Tibial nerve (tissue), 4 donors: Measurements from ENCODE around the gene TAMM41. TPM values are rescaled to one million over a fixed set of nuclear protein-coding genes. Genes with fewer than 3 reads are reported as not detected.

ENCODE experiments used
- DNase-seq, 2 donors: peaks; one replicate each; pipeline ENCODE4 v3.0.0-alpha.2; 2019; ENCODE audit warnings: low spot score in 2 of 2
- H3K27ac ChIP-seq, 4 donors: fragments of 200-600 bp; sonication (generic) in 3 of 4; one replicate each; pipeline ENCODE4 v1.5.1; 2017 to 2019; ENCODE audit warnings: mild to moderate bottlenecking in 1 of 4
- H3K27me3 ChIP-seq, 2 donors: fragments of 200-600 bp; sonication (generic) in 1 of 2; one replicate each; pipeline versions ENCODE4 v1.5.1 to v1.6.0; 2017 to 2019
- H3K36me3 ChIP-seq, 3 donors: fragments of 200-600 bp; sonication (generic); one replicate each; pipeline ENCODE4 v1.5.1; 2018 to 2019
- H3K4me1 ChIP-seq, 4 donors: fragments of 200-600 bp; sonication (generic) in 3 of 4; one replicate each; pipeline ENCODE4 v1.5.1; 2017 to 2019
- H3K4me3 ChIP-seq, 4 donors: fragments of 200-600 bp; sonication (generic) in 3 of 4; one replicate each; pipeline ENCODE4 v1.5.1; 2017 to 2019; ENCODE audit warnings: mild to moderate bottlenecking in 1 of 4, moderate library complexity in 1 of 4
- H3K9me3 ChIP-seq, 4 donors: fragments of 200-600 bp; sonication (generic) in 3 of 4; one replicate each; pipeline ENCODE4 v1.5.1; 2017 to 2019
- CTCF ChIP-seq, 5 experiments: fragments of 200-600 bp in 3 of 5; fragments of 450-650 bp in 2 of 5; sonication (generic) in 3 of 5; IDR thresholded peaks; one replicate each; pipeline ENCODE4 v1.5.1; 2016 to 2019; ENCODE audit warnings: antibody characterized with exemption in 5 of 5, mild to moderate bottlenecking in 3 of 5, moderate library complexity in 2 of 5
- EP300 ChIP-seq, 2 donors: sonication (generic); formaldehyde crosslinking; IDR thresholded peaks; one replicate each; pipeline ENCODE4 v1.6.1; 2017; ENCODE audit warnings: antibody characterized with exemption in 2 of 2, mild to moderate bottlenecking in 1 of 2
- POLR2A ChIP-seq, 2 donors: fragments of 450-650 bp; IDR thresholded peaks; one replicate each; pipeline ENCODE4 v1.6.1; 2017; ENCODE audit warnings: antibody characterized with exemption in 2 of 2, mild to moderate bottlenecking in 2 of 2, moderate library complexity in 2 of 2
- WGBS, 2 donors: methylation state at CpG; one replicate each; pipeline ENCODE4 v1.1.5; 2018; 5-methylcytosine and 5-hydroxymethylcytosine counted together
- total RNA-seq, 4 donors: library from RNA; depleted of rRNA; stranded (reverse); fragments of >200 nt; gene quantifications; one replicate each; pipeline ENCODE4 v1.1.0, GENCODE V29; 2016

The TAMM41 gene
- total RNA-seq, 4 donors from 2014 or later, result 15.5 to 40.8 (median 25.5) TPM

GRCh38 chr3:11803977-11804892 is 42.5 kb downstream of the TAMM41 start:
- H3K4me3 ChIP-seq, result no peak overlapping the region
- peaks cover 0 to 79% (median 6%) of the 10 kb centered on the region in 3 donors for H3K36me3 ChIP-seq
- TF ChIP-seq POLR2A (IDR thresholded peaks at IDR 0.05) (no peak), CTCF (IDR thresholded peaks at IDR 0.05) (peak; percentile 53 to 63 (median 58)), EP300 (IDR thresholded peaks at IDR 0.05) (no peak)
- H3K27ac ChIP-seq, result no peak overlapping the region
- no peaks in the 10 kb centered on the region for H3K27me3 ChIP-seq
- peaks cover 0 to 23% (median 2%) of the 10 kb centered on the region in 4 donors for H3K9me3 ChIP-seq
- DNase-seq, result peak in 1 of 2 donors; percentile 27
- H3K4me1 ChIP-seq, result no peaks in the 10 kb centered on the region
- WGBS, 2 donors, result 49 to 50% methylated on average over 2 of the region's 2 CpGs

GRCh38 chr3:11799791-11800190 is 46.9 kb downstream of the TAMM41 start:
- Histone ChIP-seq H3K4me3 (no peak overlapping the region), H3K27me3 (no peaks in the 10 kb centered on the region), H3K4me1 (peaks cover 0 to 9% (median 0%) of the 10 kb centered on the region in 4 donors), H3K36me3 (peaks cover 0 to 73% (median 11%) of the 10 kb centered on the region in 3 donors), H3K9me3 (peaks cover 0 to 23% (median 2%) of the 10 kb centered on the region in 4 donors), H3K27ac (no peak overlapping the region)
- DNase-seq, result no peak
- WGBS, 2 donors, result 98 to 100% methylated on average over 1 of the region's 1 CpG
- TF ChIP-seq POLR2A (IDR thresholded peaks at IDR 0.05), result no peak

- H3K4me3 ChIP-seq, result no peak overlapping the region
- peaks cover 0 to 9% (median 0%) of the 10 kb centered on the region in 4 donors for H3K4me1 ChIP-seq
- 96% methylated on average over 2 of the region's 2 CpGs for WGBS, 2 donors
- H3K9me3 ChIP-seq, result peaks cover 0 to 7% (median 0%) of the 10 kb centered on the region in 4 donors
- H3K27me3 ChIP-seq, result no peaks in the 10 kb centered on the region
- H3K36me3 ChIP-seq, result peaks cover 0 to 81% (median 5%) of the 10 kb centered on the region in 3 donors
- DNase-seq, result no peak
- no peak overlapping the region for H3K27ac ChIP-seq
- TF ChIP-seq POLR2A (IDR thresholded peaks at IDR 0.05) (no peak), CTCF (IDR thresholded peaks at IDR 0.05) (no peak), EP300 (IDR thresholded peaks at IDR 0.05) (no peak)
Measured at GRCh38 chr3:11794927-11795326, 51.8 kb downstream of the TAMM41 start.

- Histone ChIP-seq H3K36me3 (peaks cover 0 to 90% (median 9%) of the 10 kb centered on the region in 3 donors), H3K27me3 (no peaks in the 10 kb centered on the region), H3K27ac (no peak overlapping the region), H3K4me3 (no peak overlapping the region), H3K9me3 (peaks cover 0 to 6% (median 0%) of the 10 kb centered on the region in 4 donors), H3K4me1 (peaks cover 0 to 9% (median 0%) of the 10 kb centered on the region in 4 donors)
- DNase-seq, result no peak
- WGBS, 2 donors, result 73 to 86% methylated on average over 6 of the region's 6 CpGs
- TF ChIP-seq POLR2A (IDR thresholded peaks at IDR 0.05) (no peak), CTCF (IDR thresholded peaks at IDR 0.05) (no peak), EP300 (IDR thresholded peaks at IDR 0.05) (no peak)
Measured at GRCh38 chr3:11791339-11792200, 55.1 kb downstream of the TAMM41 start.

- no peak for DNase-seq
- TF ChIP-seq CTCF (IDR thresholded peaks at IDR 0.05) (no peak), POLR2A (IDR thresholded peaks at IDR 0.05) (no peak), EP300 (IDR thresholded peaks at IDR 0.05) (no peak)
- H3K27me3 ChIP-seq, result no peaks in the 10 kb centered on the region
- peaks cover 0 to 90% (median 9%) of the 10 kb centered on the region in 3 donors for H3K36me3 ChIP-seq
- no peak overlapping the region for H3K27ac ChIP-seq
- WGBS, 2 donors, result 91 to 100% methylated on average over 1 of the region's 1 CpG
- peaks cover 0 to 6% (median 0%) of the 10 kb centered on the region in 4 donors for H3K9me3 ChIP-seq
- no peak overlapping the region for H3K4me3 ChIP-seq
- no peaks in the 10 kb centered on the region for H3K4me1 ChIP-seq
Measured at GRCh38 chr3:11789412-11789811, 57.3 kb downstream of the TAMM41 start.
